Central memory CD8-positive, alpha-beta T cell (primary cell): ENCODE results near the gene DGKH.

Experiments used
- ATAC-seq: fragments of 150-1000 bp; cut with Tn5 transposase; replicated peaks from 2 replicates; pipeline ENCODE4 v1.10.0; 2022; ENCODE audit warnings: mild to moderate bottlenecking, moderate FRiP score, moderate number of reproducible peaks; ENCODE audit not compliant: poor library complexity, severe bottlenecking; ENCODE audit errors: extremely low read depth
- DNase-seq, 2 donors: peaks; one replicate each; pipeline ENCODE4 v3.0.0; 2021; ENCODE audit warnings: low spot score in 2 of 2
- H3K27ac Mint-ChIP-seq: one replicate; pipeline ENCODE4 v1.8.0; 2022; ENCODE audit warnings: low read depth, mild to moderate bottlenecking, moderate library complexity, mixed read lengths
- H3K27me3 Mint-ChIP-seq: one replicate; pipeline ENCODE4 v1.8.0; 2022; ENCODE audit warnings: mixed read lengths
- H3K36me3 Mint-ChIP-seq: one replicate; pipeline ENCODE4 v1.8.0; 2022; ENCODE audit warnings: mild to moderate bottlenecking, moderate library complexity, mixed read lengths; ENCODE audit not compliant: insufficient read depth
- H3K4me1 Mint-ChIP-seq: one replicate; pipeline ENCODE4 v1.8.0; 2022; ENCODE audit warnings: mixed read lengths
- H3K4me3 Mint-ChIP-seq: one replicate; pipeline ENCODE4 v1.8.0; 2022; ENCODE audit warnings: mild to moderate bottlenecking, moderate library complexity, mixed read lengths
- H3K9me3 Mint-ChIP-seq: one replicate; pipeline ENCODE4 v1.8.0; 2022; ENCODE audit warnings: mixed read lengths

DGKH gene

DNA sequence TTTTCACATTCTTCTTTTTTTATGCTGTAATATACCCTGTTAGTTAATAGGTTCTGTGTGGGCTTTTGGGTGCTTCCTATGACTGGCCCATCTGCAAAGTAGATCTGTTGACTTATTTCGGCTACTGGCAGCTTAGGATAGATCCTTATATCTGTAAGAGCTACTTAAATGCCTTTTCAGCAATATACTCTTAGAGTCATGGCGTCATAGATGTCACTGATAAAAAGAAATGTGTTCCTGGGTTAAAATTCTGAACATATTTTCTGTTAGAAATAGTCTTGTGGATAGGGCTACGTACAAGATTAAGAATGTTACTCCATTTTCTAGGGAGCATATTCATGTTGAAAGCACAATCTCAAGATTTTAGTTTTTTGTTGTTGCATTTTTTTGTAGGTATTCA is 228.2 kb downstream of the DGKH start:
- H3K9me3 Mint-ChIP-seq, result no peaks in the 10 kb centered on the region
- no peaks in the 10 kb centered on the region for H3K27me3 Mint-ChIP-seq
- peaks cover 17% of the 10 kb centered on the region for H3K36me3 Mint-ChIP-seq
- no peak for DNase-seq
- ATAC-seq, result no peak
- H3K4me1 Mint-ChIP-seq, result peaks cover 56% of the 10 kb centered on the region
- peak overlapping the region; percentile 49 for H3K27ac Mint-ChIP-seq
- peak overlapping the region; percentile 52 for H3K4me3 Mint-ChIP-seq

DNA sequence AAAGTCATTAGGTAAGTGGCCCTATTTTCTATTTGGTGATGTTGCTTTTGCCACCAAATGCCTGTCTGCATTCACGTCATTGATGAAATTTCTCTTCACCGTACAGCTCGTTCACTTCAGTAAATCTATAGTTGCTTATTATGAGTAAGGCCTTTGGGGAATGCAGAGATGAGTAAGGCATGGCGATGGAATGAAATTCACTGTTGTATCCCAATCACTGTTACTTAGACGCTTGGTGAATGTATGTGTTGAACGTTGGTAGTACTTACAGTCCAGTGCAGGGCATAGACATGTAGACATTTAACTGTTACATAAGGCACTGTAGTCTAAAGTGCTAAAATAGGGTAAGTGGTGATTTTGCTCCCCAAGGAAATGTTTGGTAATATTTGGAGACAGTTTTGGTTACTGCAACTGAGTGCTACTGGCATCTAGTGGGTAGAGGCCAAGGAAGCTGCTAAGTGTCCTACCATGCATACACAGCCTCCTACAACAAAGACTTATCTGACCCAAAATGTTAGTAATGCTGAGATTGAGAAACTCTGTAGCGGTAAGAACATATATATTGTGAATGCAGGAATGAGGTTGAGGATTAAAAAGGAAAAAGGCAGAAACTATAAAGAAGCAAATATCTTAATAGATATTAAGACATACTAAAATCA is 229.3 kb downstream of the DGKH start:
- ATAC-seq (no peak), DNase-seq (no peak)
- peaks cover 58% of the 10 kb centered on the region for H3K4me1 Mint-ChIP-seq
- peak overlapping the region; percentile 37 for H3K4me3 Mint-ChIP-seq
- H3K36me3 Mint-ChIP-seq, result peaks cover 10% of the 10 kb centered on the region
- H3K9me3 Mint-ChIP-seq, result no peaks in the 10 kb centered on the region
- peak overlapping the region; percentile 49 for H3K27ac Mint-ChIP-seq
- H3K27me3 Mint-ChIP-seq, result no peaks in the 10 kb centered on the region

DNA sequence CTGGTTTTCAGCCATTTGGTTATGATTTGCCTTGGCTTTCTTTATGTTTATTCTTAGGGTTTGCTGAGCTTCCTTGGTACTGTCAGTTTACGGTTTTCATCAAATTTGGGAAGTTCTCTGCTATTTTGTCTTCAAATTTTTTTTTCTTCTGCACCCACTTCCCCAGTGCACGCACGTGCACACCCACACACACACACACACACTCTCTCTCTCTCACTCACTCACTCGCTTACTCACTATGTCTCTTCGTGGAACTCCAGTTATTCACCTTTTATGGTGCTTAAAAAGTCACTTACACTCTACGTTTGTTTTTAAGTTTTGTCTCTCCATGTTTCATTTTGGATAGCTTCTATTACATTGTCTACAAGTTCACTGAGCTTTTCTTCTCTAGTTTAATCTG is 230.6 kb downstream of the DGKH start:
- peaks cover 55% of the 10 kb centered on the region for H3K4me1 Mint-ChIP-seq
- H3K4me3 Mint-ChIP-seq, result no peak overlapping the region
- ATAC-seq (no peak), DNase-seq (no peak)
- no peaks in the 10 kb centered on the region for H3K9me3 Mint-ChIP-seq
- peaks cover 7% of the 10 kb centered on the region for H3K36me3 Mint-ChIP-seq
- no peak overlapping the region for H3K27ac Mint-ChIP-seq
- H3K27me3 Mint-ChIP-seq, result no peaks in the 10 kb centered on the region

DNA sequence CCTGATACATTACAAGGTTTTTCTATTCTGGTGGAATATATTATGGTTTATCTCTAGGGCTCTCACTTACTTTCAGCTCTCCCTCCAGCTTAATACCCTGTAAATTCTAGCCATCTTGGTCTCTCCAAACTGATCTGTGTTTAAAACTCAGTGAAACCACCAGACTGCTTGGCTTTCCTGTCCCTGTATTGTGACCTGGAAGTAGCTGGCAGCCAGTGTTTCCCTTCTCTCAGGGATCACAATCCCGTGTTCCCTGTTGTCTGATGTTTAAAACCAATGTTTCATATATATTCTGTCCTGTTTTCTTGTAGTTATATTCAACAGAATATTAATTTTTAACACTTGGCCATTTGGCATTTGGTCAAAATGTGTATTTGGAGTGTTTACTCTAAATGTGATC is 231.5 kb downstream of the DGKH start:
- H3K4me3 Mint-ChIP-seq, result no peak overlapping the region
- H3K27me3 Mint-ChIP-seq, result no peaks in the 10 kb centered on the region
- ATAC-seq (no peak), DNase-seq (no peak)
- no peak overlapping the region for H3K27ac Mint-ChIP-seq
- no peaks in the 10 kb centered on the region for H3K9me3 Mint-ChIP-seq
- H3K36me3 Mint-ChIP-seq, result peaks cover 7% of the 10 kb centered on the region
- peaks cover 49% of the 10 kb centered on the region for H3K4me1 Mint-ChIP-seq

DNA sequence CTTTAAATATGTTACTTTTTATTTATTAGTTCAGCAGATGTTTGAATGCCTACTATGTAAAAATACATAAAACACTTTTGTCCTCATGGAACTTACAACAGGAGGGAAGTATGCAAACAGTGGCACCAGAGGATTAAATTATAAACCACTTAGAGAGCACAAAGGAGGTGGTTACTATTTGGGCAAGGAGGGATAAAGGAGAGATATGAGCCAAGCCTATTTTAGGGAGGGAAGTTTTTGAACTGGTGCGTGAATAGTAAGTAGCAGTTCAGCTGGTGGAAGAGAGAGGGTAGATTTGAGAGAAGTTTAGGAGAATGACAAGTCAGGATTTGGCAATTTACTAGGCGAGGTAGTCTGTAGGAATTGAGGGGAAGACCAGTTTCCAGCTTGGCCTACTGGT is 232.1 kb downstream of the DGKH start:
- Mint-ChIP-seq H3K4me3 (no peak overlapping the region), H3K27me3 (no peaks in the 10 kb centered on the region), H3K9me3 (no peaks in the 10 kb centered on the region), H3K36me3 (peaks cover 8% of the 10 kb centered on the region), H3K27ac (no peak overlapping the region), H3K4me1 (peaks cover 49% of the 10 kb centered on the region)
- ATAC-seq (no peak), DNase-seq (no peak)

DNA sequence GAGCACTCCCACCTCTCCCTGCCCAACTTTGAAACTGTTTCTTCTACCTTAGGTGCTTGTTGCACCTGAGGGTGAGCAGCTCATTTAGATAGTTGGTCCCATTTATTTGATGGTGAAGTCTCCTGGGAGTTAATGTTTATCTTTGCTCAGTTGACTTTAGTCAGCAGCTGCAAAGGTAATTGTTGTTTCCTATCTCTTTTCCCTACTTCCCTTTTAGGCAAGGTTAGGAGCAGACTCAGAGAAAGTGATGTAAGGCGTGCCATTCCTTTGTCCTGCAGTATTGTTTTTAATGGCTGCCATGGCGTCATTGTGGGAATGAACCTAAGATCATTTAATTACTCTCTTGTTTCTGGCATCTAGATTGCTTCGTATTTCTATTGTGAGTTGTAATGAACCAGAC is 235.1 kb downstream of the DGKH start:
- Mint-ChIP-seq H3K9me3 (no peaks in the 10 kb centered on the region), H3K36me3 (peaks cover 26% of the 10 kb centered on the region), H3K27ac (no peak overlapping the region)

DNA sequence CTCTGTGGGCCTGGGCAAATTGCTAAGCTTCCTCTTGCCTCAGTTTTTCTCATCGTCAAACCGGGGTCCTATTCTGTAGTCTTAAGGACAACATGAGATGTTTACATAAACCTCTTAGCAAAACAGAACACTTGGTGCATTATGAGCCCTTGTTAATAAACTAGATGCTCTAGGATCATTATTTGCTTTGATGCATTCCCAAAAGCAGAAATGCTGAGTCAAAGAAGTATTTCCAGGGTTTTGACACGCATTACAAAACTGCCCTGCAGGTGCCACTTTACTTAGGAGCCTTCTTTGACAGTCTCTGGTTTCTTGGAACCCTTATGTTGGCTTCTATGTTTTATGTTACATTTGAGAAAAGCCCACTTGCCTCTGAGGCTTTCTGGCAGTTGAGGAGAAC is 235.6 kb downstream of the DGKH start:
- Mint-ChIP-seq H3K27me3 (no peaks in the 10 kb centered on the region), H3K4me1 (peaks cover 44% of the 10 kb centered on the region), H3K4me3 (no peak overlapping the region), H3K36me3 (peaks cover 29% of the 10 kb centered on the region), H3K27ac (no peak overlapping the region), H3K9me3 (no peaks in the 10 kb centered on the region)
- DNase-seq, result no peak
- ATAC-seq, result no peak

More for the DNA sequence above, 235.1 kb downstream of the DGKH start:
- DNase-seq (no peak), ATAC-seq (no peak)
- Mint-ChIP-seq H3K27me3 (no peaks in the 10 kb centered on the region), H3K4me3 (no peak overlapping the region), H3K4me1 (peaks cover 39% of the 10 kb centered on the region)
